ENCODE data around the gene SNRPB.

The SNRPB gene

GRCh38 chr20:2480381-2480780 lies 9.8 kb upstream of the SNRPB start:
- Mint-ChIP-seq H3K27me3 (ENCODE audit: low read depth, poor library complexity) (peaks cover 4% of the 10 kb centered on the region), H3K36me3 (ENCODE audit: low read depth) (peaks cover 72% of the 10 kb centered on the region), H3K9me3 (peaks cover 3% of the 10 kb centered on the region), H3K4me1 (peaks cover 7% of the 10 kb centered on the region), H3K27ac (no peak overlapping the region), H3K4me3 (no peak overlapping the region)
- DNase-seq, result no peak
- no peak for TF ChIP-seq CTCF (IDR thresholded peaks at IDR 0.05)

- H3K27me3 Mint-ChIP-seq (ENCODE audit: low read depth, poor library complexity), result peaks cover 8% of the 10 kb centered on the region
- no peak overlapping the region for H3K4me3 Mint-ChIP-seq
- DNase-seq, result no peak
- peaks cover 3% of the 10 kb centered on the region for H3K9me3 Mint-ChIP-seq
- TF ChIP-seq CTCF (IDR thresholded peaks at IDR 0.05), result no peak
- H3K4me1 Mint-ChIP-seq, result peaks cover 12% of the 10 kb centered on the region
- H3K27ac Mint-ChIP-seq, result no peak overlapping the region
- peaks cover 54% of the 10 kb centered on the region for H3K36me3 Mint-ChIP-seq (ENCODE audit: low read depth)
Measured at GRCh38 chr20:2476742-2477615, 6.4 kb upstream of the SNRPB start.

- no peak overlapping the region for H3K4me3 Mint-ChIP-seq
- peaks cover 48% of the 10 kb centered on the region for H3K36me3 Mint-ChIP-seq (ENCODE audit: low read depth)
- DNase-seq, result no peak
- H3K27ac Mint-ChIP-seq, result peak overlapping the region; percentile 91
- H3K9me3 Mint-ChIP-seq, result peaks cover 3% of the 10 kb centered on the region
- TF ChIP-seq CTCF (IDR thresholded peaks at IDR 0.05), result no peak
- peaks cover 19% of the 10 kb centered on the region for H3K4me1 Mint-ChIP-seq
- peaks cover 8% of the 10 kb centered on the region for H3K27me3 Mint-ChIP-seq (ENCODE audit: low read depth, poor library complexity)
Measured at GRCh38 chr20:2475850-2476741, 5.5 kb upstream of the SNRPB start.

GRCh38 chr20:2473516-2473915 lies 2.9 kb upstream of the SNRPB start:
- H3K4me3 Mint-ChIP-seq, result no peak overlapping the region
- DNase-seq, result no peak
- peaks cover 3% of the 10 kb centered on the region for H3K9me3 Mint-ChIP-seq
- peaks cover 8% of the 10 kb centered on the region for H3K27me3 Mint-ChIP-seq (ENCODE audit: low read depth, poor library complexity)
- peaks cover 35% of the 10 kb centered on the region for H3K36me3 Mint-ChIP-seq (ENCODE audit: low read depth)
- peaks cover 42% of the 10 kb centered on the region for H3K4me1 Mint-ChIP-seq
- TF ChIP-seq CTCF (IDR thresholded peaks at IDR 0.05), result no peak
- no peak overlapping the region for H3K27ac Mint-ChIP-seq

- Mint-ChIP-seq H3K9me3 (no peaks in the 10 kb centered on the region), H3K4me3 (peak overlapping the region; percentile 96), H3K27ac (peak overlapping the region; percentile 100), H3K36me3 (ENCODE audit: low read depth) (peaks cover 48% of the 10 kb centered on the region), H3K27me3 (ENCODE audit: low read depth, poor library complexity) (peaks cover 11% of the 10 kb centered on the region), H3K4me1 (peaks cover 49% of the 10 kb centered on the region)
- no peak for TF ChIP-seq CTCF (IDR thresholded peaks at IDR 0.05)
- peak; percentile 39 for DNase-seq
Measured at GRCh38 chr20:2469991-2470422, 582 bp downstream of the SNRPB start.

Measured in nephron progenitor cell (in vitro differentiated cells).